ENCODE results near the gene TARM1. TPM values are rescaled to one million over a fixed set of nuclear protein-coding genes. Genes with fewer than 3 reads are reported as not detected.
"Not testable (repeated sequence)": the region's sequence is repeated elsewhere in the genome, so short reads cannot be mapped to it uniquely, and the experiment has no call there.

TARM1 gene
- total RNA-seq, 2 experiments from 2014 or later: not detected

GRCh38 chr19:54099190-54099902, 18.2 kb upstream of the TARM1 start:
- Mint-ChIP-seq H3K4me3 (no peak overlapping the region), H3K36me3 (ENCODE audit: low read depth) (peaks cover 3% of the 10 kb centered on the region), H3K27me3 (peaks cover 13% of the 10 kb centered on the region), H3K9me3 (no peaks in the 10 kb centered on the region), H3K27ac (no peak overlapping the region), H3K4me1 (ENCODE audit: low read depth) (peaks cover 15% of the 10 kb centered on the region)
- ATAC-seq: no peak
- intact Hi-C loops (cut with micrococcal nuclease): no loop called here
- no peak for TF ChIP-seq CTCF (IDR thresholded peaks at IDR 0.05)
- DNase-seq: no peak
- CTCF ChIA-PET: no interaction called here
- POLR2A ChIA-PET: interaction anchor here (0.6 kb wide), 1 partner anchor 16 kb away, joined by 3 read pairs; the partner anchor contains the start of genes PRPF31 and TFPT

- peak overlapping the region; percentile 50 for H3K4me3 Mint-ChIP-seq
- H3K36me3 Mint-ChIP-seq (ENCODE audit: low read depth): no peaks in the 10 kb centered on the region
- POLR2A ChIA-PET: interaction anchor here (1.6 kb wide), 1 partner anchor 19 kb away, joined by 5 read pairs; the partner anchor contains the start of genes PRPF31 and TFPT
- peak; percentile 60 for ATAC-seq
- H3K9me3 Mint-ChIP-seq: no peaks in the 10 kb centered on the region
- peaks cover 21% of the 10 kb centered on the region for H3K27me3 Mint-ChIP-seq
- H3K4me1 Mint-ChIP-seq (ENCODE audit: low read depth): peaks cover 7% of the 10 kb centered on the region
- intact Hi-C loops (cut with micrococcal nuclease): no loop called here
- DNase-seq: no peak
- CTCF ChIA-PET: interaction anchor here (0.6 to 1.3 kb wide), 2 partner anchors 41 to 304 kb away, joined by 3 to 4 read pairs; partner anchors contain the start of gene CNOT3
- H3K27ac Mint-ChIP-seq: peak overlapping the region; percentile 46
- TF ChIP-seq CTCF (IDR thresholded peaks at IDR 0.05): no peak
These were observed 15.5 kb upstream of the TARM1 start for GRCh38 chr19:54096617-54097106.

- H3K9me3 Mint-ChIP-seq; H3K36me3 Mint-ChIP-seq (ENCODE audit: low read depth); intact Hi-C loops (cut with micrococcal nuclease); H3K4me1 Mint-ChIP-seq (ENCODE audit: low read depth): not testable (repeated sequence)
- POLR2A ChIA-PET: interaction anchor here (1.6 to 1.9 kb wide), 2 partner anchors 20 kb away, joined by 5 to 7 read pairs; partner anchors contain the start of genes PRPF31 and TFPT
- peaks cover 21% of the 10 kb centered on the region for H3K27me3 Mint-ChIP-seq
- CTCF ChIA-PET: interaction anchor here (0.9 to 1.7 kb wide), 2 partner anchors 9 to 242 kb away, joined by 3 to 4 read pairs; no protein-coding TSS in a partner anchor
- peak overlapping the region; percentile 67 for H3K4me3 Mint-ChIP-seq
- peak overlapping the region; percentile 49 for H3K27ac Mint-ChIP-seq
- DNase-seq (peak; percentile 59), ATAC-seq (peak; percentile 77)
These were observed 14.9 kb upstream of the TARM1 start for GRCh38 chr19:54095859-54096616.

- H3K27me3 Mint-ChIP-seq: peaks cover 21% of the 10 kb centered on the region
- H3K9me3 Mint-ChIP-seq: no peaks in the 10 kb centered on the region
- H3K4me1 Mint-ChIP-seq (ENCODE audit: low read depth): peaks cover 6% of the 10 kb centered on the region
- no peak for TF ChIP-seq CTCF (IDR thresholded peaks at IDR 0.05)
- H3K27ac Mint-ChIP-seq: no peak overlapping the region
- POLR2A ChIA-PET: interaction anchor here (1.9 kb wide), 1 partner anchor 20 kb away, joined by 7 read pairs; the partner anchor contains the start of genes PRPF31 and TFPT
- peak overlapping the region; percentile 67 for H3K4me3 Mint-ChIP-seq
- CTCF ChIA-PET: interaction anchor here (0.9 to 1.7 kb wide), 2 partner anchors 8 to 241 kb away, joined by 3 to 4 read pairs; no protein-coding TSS in a partner anchor
- intact Hi-C loops (cut with micrococcal nuclease): no loop called here
- DNase-seq (no peak), ATAC-seq (no peak)
- no peaks in the 10 kb centered on the region for H3K36me3 Mint-ChIP-seq (ENCODE audit: low read depth)
These were observed 14.1 kb upstream of the TARM1 start for GRCh38 chr19:54095136-54095858.

Data from activated CD8-positive, alpha-beta T cell treated with anti-CD3 and anti-CD28 coated beads for 36 hours (primary cell).